HEK293 (cell line): ENCODE results near the gene BCL7A.

Experiments
- CTCF ChIA-PET: fragments of 350-600 bp; formaldehyde crosslinking; extraction: SDS; loops from one replicate; lab custom pipeline; 2021; ENCODE audit warnings: antibody characterized with exemption; lab: Yijun Ruan, JAX
- POLR2A ChIA-PET: fragments of 300-600 bp; formaldehyde crosslinking; extraction: SDS; loops from one replicate; lab custom pipeline; 2020; ENCODE audit warnings: antibody characterized with exemption, inconsistent platforms; lab: Yijun Ruan, JAX
- H3K27ac ChIP-seq: fragments of 200-500 bp; sonication (Bioruptor generic); 2 replicates; pipeline ENCODE4 v1.5.1; 2014; ENCODE audit warnings: low read depth, low read length, control low read depth, inconsistent platforms; ENCODE audit errors: extremely low read depth
- H3K36me3 ChIP-seq, 2 experiments: fragments of 200-500 bp in 1 of 2; sonication (Bioruptor generic) in 1 of 2; 1 replicate in 1 of 2; 2 replicates in 1 of 2; pipeline ENCODE4 v1.5.1; 2014 to 2017; ENCODE audit warnings: inconsistent platforms in 2 of 2, low read length in 2 of 2; ENCODE audit not compliant: control insufficient read depth in 2 of 2, insufficient read depth in 1 of 2
- H3K4me1 ChIP-seq: fragments of 200-500 bp; sonication (Bioruptor generic); 2 replicates; pipeline ENCODE4 v1.5.1; 2014; ENCODE audit warnings: mild to moderate bottlenecking, low read length, inconsistent platforms; ENCODE audit not compliant: control insufficient read depth, insufficient read depth
- H3K4me3 ChIP-seq: 2 replicates; pipeline ENCODE4 v1.5.1; 2011; ENCODE audit warnings: low read depth, mild to moderate bottlenecking, control low read depth, low read length, moderate library complexity
- H3K9me3 ChIP-seq: fragments of 200-500 bp; sonication (Bioruptor generic); 2 replicates; pipeline ENCODE4 v1.5.1; 2014; ENCODE audit warnings: low read depth, low read length, inconsistent platforms; ENCODE audit not compliant: control insufficient read depth, insufficient read depth
- BCL11B ChIP-seq: fragments of 450-650 bp; formaldehyde crosslinking; IDR thresholded peaks from 2 replicates; pipeline ENCODE4 v1.5.1; 2016; ENCODE audit warnings: low read depth, missing biosample characterization, missing genetic modification characterization
- KLF1 ChIP-seq: fragments of 450-650 bp; formaldehyde crosslinking; IDR thresholded peaks from 2 replicates; pipeline ENCODE4 v1.5.1; 2016; ENCODE audit warnings: missing biosample characterization, missing genetic modification characterization
- MZF1 ChIP-seq: fragments of 450-650 bp; formaldehyde crosslinking; IDR thresholded peaks from 2 replicates; pipeline ENCODE4 v1.5.1; 2017; ENCODE audit warnings: missing biosample characterization, missing genetic modification characterization, borderline replicate concordance
- PRDM1 ChIP-seq: fragments of 450-650 bp; formaldehyde crosslinking; IDR thresholded peaks from 2 replicates; pipeline ENCODE4; 2016; ENCODE audit warnings: missing biosample characterization, missing genetic modification characterization
- SP2 ChIP-seq: fragments of 450-650 bp; formaldehyde crosslinking; IDR thresholded peaks from 2 replicates; pipeline ENCODE4 v1.5.1; 2016; ENCODE audit warnings: missing biosample characterization, missing genetic modification characterization
- TRIM28 ChIP-seq: IDR thresholded peaks from 2 replicates; pipeline ENCODE4 v1.6.1; 2011; ENCODE audit warnings: low read length, control low read depth, borderline replicate concordance
- ZBTB26 ChIP-seq: fragments of 450-650 bp; formaldehyde crosslinking; optimal IDR thresholded peaks from 2 replicates; pipeline ENCODE3; 2016; ENCODE audit warnings: missing biosample characterization, mild to moderate bottlenecking, missing genetic modification characterization
- ZBTB49 ChIP-seq: fragments of 450-650 bp; formaldehyde crosslinking; IDR thresholded peaks from 2 replicates; pipeline ENCODE4 v1.5.1; 2016; ENCODE audit warnings: missing biosample characterization, missing genetic modification characterization, low read depth
- ZFHX2 ChIP-seq: fragments of 450-650 bp; formaldehyde crosslinking; conservative IDR thresholded peaks from 2 replicates; pipeline ENCODE4 v1.5.1; 2016; ENCODE audit warnings: missing biosample characterization, missing genetic modification characterization
- ZNF211 ChIP-seq: fragments of 450-650 bp; formaldehyde crosslinking; IDR thresholded peaks from 2 replicates; pipeline ENCODE4 v1.5.1; 2016; ENCODE audit warnings: low read depth, missing biosample characterization, missing genetic modification characterization
- ZNF391 ChIP-seq: fragments of 450-650 bp; formaldehyde crosslinking; IDR thresholded peaks from 2 replicates; pipeline ENCODE4 v1.5.1; 2016; ENCODE audit warnings: low read depth, missing biosample characterization, missing genetic modification characterization, borderline replicate concordance
- ZNF416 ChIP-seq: fragments of 450-650 bp; formaldehyde crosslinking; IDR thresholded peaks from 2 replicates; pipeline ENCODE4 v1.5.1; 2016; ENCODE audit warnings: missing biosample characterization, missing genetic modification characterization
- ZNF48 ChIP-seq: fragments of 450-650 bp; formaldehyde crosslinking; IDR thresholded peaks from 2 replicates; pipeline ENCODE4 v1.5.1; 2016; ENCODE audit warnings: missing biosample characterization, missing genetic modification characterization
- ZNF529 ChIP-seq: fragments of 450-650 bp; formaldehyde crosslinking; IDR thresholded peaks from 2 replicates; pipeline ENCODE4 v1.5.1; 2017; ENCODE audit warnings: missing genetic modification characterization, missing biosample characterization; ENCODE audit not compliant: insufficient replicate concordance
- ZNF544 ChIP-seq: fragments of 450-650 bp; formaldehyde crosslinking; IDR thresholded peaks from 2 replicates; pipeline ENCODE4 v1.5.0; 2017; ENCODE audit warnings: missing biosample characterization, missing genetic modification characterization
- ZNF560 ChIP-seq: fragments of 450-650 bp; formaldehyde crosslinking; IDR thresholded peaks from 2 replicates; pipeline ENCODE4 v1.5.1; 2017; ENCODE audit warnings: missing biosample characterization, missing genetic modification characterization, borderline replicate concordance
- ZNF654 ChIP-seq: fragments of 450-650 bp; formaldehyde crosslinking; IDR thresholded peaks from 2 replicates; pipeline ENCODE4 v1.5.1; 2016; ENCODE audit warnings: low read depth, missing biosample characterization, missing genetic modification characterization
- ZSCAN23 ChIP-seq: fragments of 450-650 bp; formaldehyde crosslinking; IDR thresholded peaks from 2 replicates; pipeline ENCODE4 v1.5.1; 2016; ENCODE audit warnings: missing biosample characterization, missing genetic modification characterization
- TF ChIP-seq, protein P1 (sequence below): fragments of 450-650 bp; formaldehyde crosslinking; IDR thresholded peaks from 2 replicates; pipeline ENCODE4 v1.5.1; 2017; ENCODE audit warnings: missing biosample characterization, missing genetic modification characterization
- TF ChIP-seq, protein P2 (sequence below): fragments of 450-650 bp; IDR thresholded peaks from 2 replicates; pipeline ENCODE4 v1.5.1; 2018; ENCODE audit warnings: missing biosample characterization, mild to moderate bottlenecking, missing genetic modification characterization
- TF ChIP-seq, protein P3 (sequence below): fragments of 450-650 bp; formaldehyde crosslinking; IDR thresholded peaks from 2 replicates; pipeline ENCODE4 v1.5.1; 2016; ENCODE audit warnings: missing biosample characterization, missing genetic modification characterization
- TF ChIP-seq, protein P4 (sequence below): fragments of 450-650 bp; formaldehyde crosslinking; IDR thresholded peaks from 2 replicates; pipeline ENCODE4 v1.5.1; 2017; ENCODE audit warnings: missing biosample characterization, mild to moderate bottlenecking, missing genetic modification characterization, moderate library complexity

BCL7A gene

DNA sequence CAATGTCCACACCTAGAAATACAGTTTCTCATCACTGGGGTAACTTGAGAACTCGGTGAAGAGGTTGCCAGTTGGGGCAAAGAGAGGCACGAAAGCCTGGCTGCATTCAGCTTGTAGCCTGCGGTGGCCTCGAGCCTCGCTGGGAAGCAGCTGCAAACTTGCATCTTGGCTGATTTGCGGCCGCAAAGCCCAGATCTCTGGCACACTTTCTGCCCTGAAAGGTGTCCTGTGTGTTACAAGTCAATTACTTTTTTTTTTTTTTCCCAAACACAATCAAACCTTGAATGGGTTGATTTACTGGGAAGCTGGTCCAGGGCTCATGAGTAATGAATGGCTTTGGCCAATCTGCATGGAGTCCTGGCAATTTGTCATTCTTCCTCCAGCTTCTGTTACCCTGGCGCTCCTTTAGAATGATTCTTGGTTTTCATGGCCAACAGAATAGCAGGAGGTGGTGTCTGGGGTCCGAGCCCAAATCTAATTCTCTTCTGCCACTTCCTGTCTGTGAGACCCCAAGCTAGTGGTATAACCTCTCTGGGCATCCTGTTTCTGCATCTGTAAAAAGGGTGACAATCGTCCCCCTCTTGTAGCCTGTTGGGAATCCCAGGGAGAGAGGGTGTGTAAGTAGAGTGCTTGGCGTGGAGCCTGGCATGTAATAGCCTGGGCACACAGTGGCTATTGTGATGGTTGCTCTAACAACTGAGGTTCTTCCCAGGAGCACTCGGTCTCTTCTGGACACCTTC, 6.7 kb downstream of the BCL7A start:
- no peak for TF ChIP-seq KLF1 (tag by site-specific recombination)
- TF ChIP-seq, protein P1, sequence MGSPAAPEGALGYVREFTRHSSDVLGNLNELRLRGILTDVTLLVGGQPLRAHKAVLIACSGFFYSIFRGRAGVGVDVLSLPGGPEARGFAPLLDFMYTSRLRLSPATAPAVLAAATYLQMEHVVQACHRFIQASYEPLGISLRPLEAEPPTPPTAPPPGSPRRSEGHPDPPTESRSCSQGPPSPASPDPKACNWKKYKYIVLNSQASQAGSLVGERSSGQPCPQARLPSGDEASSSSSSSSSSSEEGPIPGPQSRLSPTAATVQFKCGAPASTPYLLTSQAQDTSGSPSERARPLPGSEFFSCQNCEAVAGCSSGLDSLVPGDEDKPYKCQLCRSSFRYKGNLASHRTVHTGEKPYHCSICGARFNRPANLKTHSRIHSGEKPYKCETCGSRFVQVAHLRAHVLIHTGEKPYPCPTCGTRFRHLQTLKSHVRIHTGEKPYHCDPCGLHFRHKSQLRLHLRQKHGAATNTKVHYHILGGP (tag by site-specific recombination), result no peak
- TF ChIP-seq PRDM1, result no peak
- TF ChIP-seq, protein P2, sequence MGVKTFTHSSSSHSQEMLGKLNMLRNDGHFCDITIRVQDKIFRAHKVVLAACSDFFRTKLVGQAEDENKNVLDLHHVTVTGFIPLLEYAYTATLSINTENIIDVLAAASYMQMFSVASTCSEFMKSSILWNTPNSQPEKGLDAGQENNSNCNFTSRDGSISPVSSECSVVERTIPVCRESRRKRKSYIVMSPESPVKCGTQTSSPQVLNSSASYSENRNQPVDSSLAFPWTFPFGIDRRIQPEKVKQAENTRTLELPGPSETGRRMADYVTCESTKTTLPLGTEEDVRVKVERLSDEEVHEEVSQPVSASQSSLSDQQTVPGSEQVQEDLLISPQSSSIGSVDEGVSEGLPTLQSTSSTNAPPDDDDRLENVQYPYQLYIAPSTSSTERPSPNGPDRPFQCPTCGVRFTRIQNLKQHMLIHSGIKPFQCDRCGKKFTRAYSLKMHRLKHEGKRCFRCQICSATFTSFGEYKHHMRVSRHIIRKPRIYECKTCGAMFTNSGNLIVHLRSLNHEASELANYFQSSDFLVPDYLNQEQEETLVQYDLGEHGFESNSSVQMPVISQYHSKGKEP (tag by site-specific recombination), result peak; percentile 42
- no peak for TF ChIP-seq MZF1
- TF ChIP-seq ZNF416 (tag by site-specific recombination), result no peak
- no peak for TF ChIP-seq ZNF544 (tag by site-specific recombination)
- no peak for TF ChIP-seq ZBTB49 (tag by site-specific recombination)
- 0 out of 2 replicates have a peak, but pooled peaks have one; percentile 8 for TF ChIP-seq SP2 (tag by site-specific recombination)
- peaks cover under 1 to 5% of the 10 kb centered on the region in 2 experiments; a peak in 2 of 3 replicates for H3K36me3 ChIP-seq
- peaks cover 4% of the 10 kb centered on the region for H3K4me1 ChIP-seq
- H3K27ac ChIP-seq, result no peak overlapping the region
- ChIA-PET CTCF (interaction anchor here (0.6 to 2.2 kb wide), 6 partner anchors 11 to 112 kb away, joined by 3 to 5 read pairs (median 4); no protein-coding TSS in a partner anchor), POLR2A (interaction anchor here (0.7 kb wide), 2 partner anchors 16 to 522 kb away, joined by 4 read pairs; no protein-coding TSS in a partner anchor)
- H3K4me3 ChIP-seq, result no peak overlapping the region
- H3K9me3 ChIP-seq, result no peaks in the 10 kb centered on the region

- Histone ChIP-seq H3K4me3 (no peak overlapping the region), H3K9me3 (no peaks in the 10 kb centered on the region), H3K36me3 (peaks cover 3 to 5% of the 10 kb centered on the region in 2 experiments; a peak in 2 of 3 replicates), H3K4me1 (peaks cover 3% of the 10 kb centered on the region), H3K27ac (no peak overlapping the region)
- ChIA-PET CTCF (no interaction called here), POLR2A (interaction anchor here (0.7 kb wide), 1 partner anchor 15 kb away, joined by 4 read pairs; no protein-coding TSS in a partner anchor)
- TF ChIP-seq ZNF560 (no peak), ZNF529 (tag by site-specific recombination) (no peak), ZNF654 (tag by site-specific recombination) (no peak), ZBTB26 (tag by site-specific recombination) (no peak), ZSCAN23 (tag by site-specific recombination) (no peak), ZFHX2 (tag by site-specific recombination) (no peak), ZNF48 (tag by site-specific recombination) (no peak), TRIM28 (no peak), BCL11B (tag by site-specific recombination) (no peak), ZNF211 (tag by site-specific recombination) (no peak), ZNF391 (tag by site-specific recombination) (no peak)
- TF ChIP-seq, protein P3, sequence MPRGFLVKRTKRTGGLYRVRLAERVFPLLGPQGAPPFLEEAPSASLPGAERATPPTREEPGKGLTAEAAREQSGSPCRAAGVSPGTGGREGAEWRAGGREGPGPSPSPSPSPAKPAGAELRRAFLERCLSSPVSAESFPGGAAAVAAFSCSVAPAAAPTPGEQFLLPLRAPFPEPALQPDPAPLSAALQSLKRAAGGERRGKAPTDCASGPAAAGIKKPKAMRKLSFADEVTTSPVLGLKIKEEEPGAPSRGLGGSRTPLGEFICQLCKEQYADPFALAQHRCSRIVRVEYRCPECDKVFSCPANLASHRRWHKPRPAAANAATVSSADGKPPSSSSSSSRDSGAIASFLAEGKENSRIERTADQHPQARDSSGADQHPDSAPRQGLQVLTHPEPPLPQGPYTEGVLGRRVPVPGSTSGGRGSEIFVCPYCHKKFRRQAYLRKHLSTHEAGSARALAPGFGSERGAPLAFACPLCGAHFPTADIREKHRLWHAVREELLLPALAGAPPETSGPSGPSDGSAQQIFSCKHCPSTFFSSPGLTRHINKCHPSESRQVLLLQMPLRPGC, result no peak
- TF ChIP-seq, protein P4, sequence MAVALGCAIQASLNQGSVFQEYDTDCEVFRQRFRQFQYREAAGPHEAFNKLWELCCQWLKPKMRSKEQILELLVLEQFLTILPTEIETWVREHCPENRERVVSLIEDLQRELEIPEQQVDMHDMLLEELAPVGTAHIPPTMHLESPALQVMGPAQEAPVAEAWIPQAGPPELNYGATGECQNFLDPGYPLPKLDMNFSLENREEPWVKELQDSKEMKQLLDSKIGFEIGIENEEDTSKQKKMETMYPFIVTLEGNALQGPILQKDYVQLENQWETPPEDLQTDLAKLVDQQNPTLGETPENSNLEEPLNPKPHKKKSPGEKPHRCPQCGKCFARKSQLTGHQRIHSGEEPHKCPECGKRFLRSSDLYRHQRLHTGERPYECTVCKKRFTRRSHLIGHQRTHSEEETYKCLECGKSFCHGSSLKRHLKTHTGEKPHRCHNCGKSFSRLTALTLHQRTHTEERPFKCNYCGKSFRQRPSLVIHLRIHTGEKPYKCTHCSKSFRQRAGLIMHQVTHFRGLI (tag by site-specific recombination), result no peak
These were observed 7.3 kb downstream of the BCL7A start for GRCh38 chr12:122028905-122029560.
